GM23338 (cell line): Measurements from ENCODE around the gene FAM171A1. TPM values are rescaled to one million over a fixed set of nuclear protein-coding genes. Genes with fewer than 3 reads are reported as not detected.

ENCODE experiments used
- ATAC-seq: fragments of 200-7000 bp; cut with Tn5 transposase; 3 replicates; pipeline ENCODE4 v1.9.1; 2020
- DNase-seq: peaks from one replicate; pipeline ENCODE4 v3.0.0-alpha.2; 2015; ENCODE audit warnings: low spot score
- H2AFZ ChIP-seq: fragments of 200-600 bp; sonication (generic); 2 replicates; pipeline ENCODE4 v1.8.0; 2016; ENCODE audit warnings: antibody characterized with exemption, mild to moderate bottlenecking, moderate library complexity
- H3F3A ChIP-seq: fragments of 200-600 bp; sonication (generic); replicated peaks from 2 replicates; pipeline ENCODE4 v1.8.0; 2017; ENCODE audit warnings: antibody characterized with exemption, mixed run types, low read depth
- H3K27ac ChIP-seq: fragments of 200-600 bp; sonication (generic); 2 replicates; pipeline ENCODE4 v1.6.1; 2016; ENCODE audit warnings: low read depth
- H3K27me3 ChIP-seq: fragments of 200-600 bp; sonication (generic); 2 replicates; pipeline ENCODE4 v1.8.0; 2016; ENCODE audit warnings: mild to moderate bottlenecking, mixed run types, moderate library complexity; ENCODE audit not compliant: insufficient read depth
- H3K36me3 ChIP-seq: fragments of 200-600 bp; sonication (generic); 2 replicates; pipeline ENCODE4 v1.8.0; 2016; ENCODE audit warnings: mild to moderate bottlenecking; ENCODE audit not compliant: insufficient read depth
- H3K4me1 ChIP-seq: fragments of 200-600 bp; sonication (generic); 2 replicates; pipeline ENCODE4 v1.8.0; 2016; ENCODE audit warnings: mild to moderate bottlenecking, moderate library complexity; ENCODE audit not compliant: insufficient read depth
- H3K4me2 ChIP-seq: fragments of 200-600 bp; sonication (generic); 2 replicates; pipeline ENCODE4 v1.7.1; 2017; ENCODE audit warnings: mixed run types
- H3K4me3 ChIP-seq: fragments of 200-600 bp; sonication (generic); 2 replicates; pipeline ENCODE4 v1.6.1; 2016; ENCODE audit warnings: mixed run types
- H3K79me2 ChIP-seq: fragments of 200-600 bp; sonication (generic); replicated peaks from 2 replicates; pipeline ENCODE4 v1.8.0; 2017; ENCODE audit warnings: mild to moderate bottlenecking; ENCODE audit not compliant: insufficient read depth
- H3K9me2 ChIP-seq: fragments of 200-600 bp; sonication (generic); 2 replicates; pipeline ENCODE4 v1.8.0; 2017; ENCODE audit not compliant: insufficient read depth
- H4K20me1 ChIP-seq: fragments of 200-600 bp; sonication (generic); replicated peaks from 2 replicates; pipeline ENCODE4 v1.8.0; 2017; ENCODE audit warnings: mild to moderate bottlenecking; ENCODE audit not compliant: insufficient read depth
- H3K27ac Mint-ChIP-seq: 2 replicates; pipeline ENCODE4 v1.8.0; 2020; ENCODE audit warnings: inconsistent platforms, mild to moderate bottlenecking, moderate library complexity, mixed read lengths
- H3K27me3 Mint-ChIP-seq: 3 replicates; pipeline ENCODE4 v1.8.0; 2022; ENCODE audit warnings: low read depth, mild to moderate bottlenecking, moderate library complexity, mixed read lengths, inconsistent platforms; ENCODE audit not compliant: insufficient read depth, poor library complexity
- H3K36me3 Mint-ChIP-seq: 3 replicates; pipeline ENCODE4 v1.8.0; 2021; ENCODE audit warnings: low read depth, mild to moderate bottlenecking, inconsistent platforms, moderate library complexity, mixed read lengths
- H3K4me1 Mint-ChIP-seq: 3 replicates; pipeline ENCODE4 v1.8.0; 2020; ENCODE audit warnings: mild to moderate bottlenecking, inconsistent platforms, mixed read lengths
- H3K4me3 Mint-ChIP-seq: 3 replicates; pipeline ENCODE4 v1.8.0; 2021; ENCODE audit warnings: moderate library complexity, mild to moderate bottlenecking, inconsistent platforms, mixed read lengths
- H3K9me3 Mint-ChIP-seq: 3 replicates; pipeline ENCODE4 v1.8.0; 2020; ENCODE audit warnings: moderate library complexity, mild to moderate bottlenecking, inconsistent platforms, mixed read lengths
- CREB1 ChIP-seq: fragments of 250-450 bp; sonication (Bioruptor Pico); IDR thresholded peaks from 2 replicates; pipeline ENCODE4 v1.5.0; 2020; ENCODE audit warnings: low read depth, mild to moderate bottlenecking, moderate library complexity
- CTCF ChIP-seq, 2 experiments: fragments of 200-600 bp in 1 of 2; sonication (generic) in 1 of 2; conservative IDR thresholded peaks; 2 replicates each; pipeline versions ENCODE4 v1.5.1 to v1.6.1; 2016 to 2017; ENCODE audit warnings: antibody characterized with exemption in 2 of 2, low read depth in 2 of 2, mild to moderate bottlenecking in 2 of 2, moderate library complexity in 1 of 2
- ETS1 ChIP-seq: IDR thresholded peaks from 2 replicates; pipeline ENCODE4 v1.6.1; 2016; ENCODE audit warnings: antibody characterized with exemption
- EZH2 ChIP-seq: fragments of 200-600 bp; sonication (generic); IDR thresholded peaks from one replicate; pipeline ENCODE4 v1.8.0; 2017; ENCODE audit warnings: antibody characterized with exemption, mild to moderate bottlenecking, low read depth; ENCODE audit not compliant: unreplicated experiment
- EZH2phosphoT487 ChIP-seq: fragments of 200-600 bp; sonication (generic); IDR thresholded peaks from one replicate; pipeline ENCODE4 v1.8.1; 2018; ENCODE audit warnings: antibody characterized with exemption; ENCODE audit not compliant: unreplicated experiment
- JUNB ChIP-seq: IDR thresholded peaks from one replicate; pipeline ENCODE4 v1.6.1; 2016; ENCODE audit warnings: antibody characterized with exemption; ENCODE audit not compliant: unreplicated experiment
- NANOG ChIP-seq: IDR thresholded peaks from 2 replicates; pipeline ENCODE4 v1.6.1; 2016; ENCODE audit warnings: antibody characterized with exemption, borderline replicate concordance
- POLR2AphosphoS5 ChIP-seq: IDR thresholded peaks from 2 replicates; pipeline ENCODE4 v1.6.1; 2016; ENCODE audit warnings: antibody characterized with exemption, low read depth
- REST ChIP-seq: IDR thresholded peaks from one replicate; pipeline ENCODE4 v1.6.1; 2018; ENCODE audit warnings: antibody characterized with exemption; ENCODE audit not compliant: unreplicated experiment
- STAT1 ChIP-seq: IDR thresholded peaks from one replicate; pipeline ENCODE4 v1.6.1; 2016; ENCODE audit warnings: antibody characterized with exemption; ENCODE audit not compliant: unreplicated experiment
- ZNF114 ChIP-seq: fragments of 250-450 bp; sonication (Bioruptor Pico); IDR thresholded peaks from 2 replicates; pipeline ENCODE4 v1.5.0; 2020; ENCODE audit warnings: mild to moderate bottlenecking, moderate library complexity
- ZNF331 ChIP-seq: fragments of 250-450 bp; sonication (Bioruptor Pico); IDR thresholded peaks from 2 replicates; pipeline ENCODE4 v1.5.0; 2020; ENCODE audit warnings: low read depth, mild to moderate bottlenecking, moderate library complexity
- ZNF462 ChIP-seq: fragments of 250-450 bp; sonication (Bioruptor Pico); IDR thresholded peaks from 2 replicates; pipeline ENCODE4 v1.5.0; 2020; ENCODE audit warnings: mild to moderate bottlenecking, moderate library complexity
- polyA plus RNA-seq: library from polyadenylated mRNA; unstranded; fragments of >200 nt; fragmentation: Nextera tagmentation; extraction: Ambion mirVana; gene quantifications from 2 replicates; pipeline ENCODE4 v1.2.1, GENCODE V29; 2016
- total RNA-seq: library from RNA; depleted of rRNA; stranded (reverse); fragments of >200 nt; shearing (Covaris generic); gene quantifications from 2 replicates; pipeline ENCODE4 v1.2.3, GENCODE V29; 2014

The FAM171A1 gene
- total and polyA plus RNA-seq, 2 experiments from 2014 or later: 11.3 to 32.2 TPM

GRCh38 chr10:15336211-15336610 is 34.9 kb downstream of the FAM171A1 start:
- H3K36me3 Mint-ChIP-seq: no peaks in the 10 kb centered on the region
- DNase-seq: no peak
- no peak overlapping the region for H3K27ac ChIP-seq
- no peaks in the 10 kb centered on the region for H3K9me3 Mint-ChIP-seq
- H3K36me3 ChIP-seq: no peaks in the 10 kb centered on the region
- no peaks in the 10 kb centered on the region for H3K27me3 Mint-ChIP-seq
- no peak overlapping the region for H2AFZ ChIP-seq
- H3K4me3 Mint-ChIP-seq: no peak overlapping the region
- peaks cover 32% of the 10 kb centered on the region for H3K79me2 ChIP-seq
- H3K9me2 ChIP-seq: no peaks in the 10 kb centered on the region
- no peak for ATAC-seq
- no peak overlapping the region for H3K4me3 ChIP-seq
- no peak overlapping the region for H3K4me2 ChIP-seq
- H3K4me1 ChIP-seq: peaks cover 12% of the 10 kb centered on the region; the same call in 1 of the 2 replicates
- TF ChIP-seq JUNB: no peak
- no peak for TF ChIP-seq EZH2phosphoT487
- no peak for TF ChIP-seq ZNF462 (CRISPR knock-in tag)
- TF ChIP-seq REST: no peak
- no peak for TF ChIP-seq ETS1
- no peak for TF ChIP-seq ZNF331 (CRISPR knock-in tag)
- TF ChIP-seq NANOG: no peak
- TF ChIP-seq STAT1: no peak
- TF ChIP-seq ZNF114 (CRISPR knock-in tag): no peak
- TF ChIP-seq POLR2AphosphoS5: no peak
- no peak for TF ChIP-seq CREB1 (CRISPR knock-in tag)
- TF ChIP-seq CTCF (conservative IDR thresholded peaks at IDR 0.05; ENCODE audit: low read depth in 2 of 2): no peak
- TF ChIP-seq EZH2: no peak
- H4K20me1 ChIP-seq: peaks cover 9% of the 10 kb centered on the region; the same call in 1 of the 2 replicates
- no peaks in the 10 kb centered on the region for H3F3A ChIP-seq
- H3K4me1 Mint-ChIP-seq: peaks cover 8% of the 10 kb centered on the region; the same call in 2 of the 3 replicates
- H3K27me3 ChIP-seq: no peaks in the 10 kb centered on the region
- no peak overlapping the region for H3K27ac Mint-ChIP-seq
